T-cell (primary cell): Measurements from ENCODE around the gene VEZT. TPM values are rescaled to one million over a fixed set of nuclear protein-coding genes. Genes with fewer than 3 reads are reported as not detected.
"Not testable (repeated sequence)": the region's sequence is repeated elsewhere in the genome, so short reads cannot be mapped to it uniquely, and the experiment has no call there.

Source experiments
- ATAC-seq, 4 experiments: fragments of 200-7000 bp in 3 of 4; fragments of 150-1000 bp in 1 of 4; cut with Tn5 transposase; replicated peaks in 1 of 4; 1 replicate in 3 of 4; 2 replicates in 1 of 4; pipeline ENCODE4 v1.10.0; 2021; ENCODE audit warnings: moderate library complexity in 3 of 4, mild to moderate bottlenecking in 2 of 4, moderate number of reproducible peaks in 1 of 4
- CTCF ChIA-PET, 2 donors: fragments of 300-600 bp; sonication (Branson Sonifier 250); formaldehyde crosslinking; loops; one replicate each; lab custom pipeline; 2022; ENCODE audit warnings: antibody characterized with exemption in 2 of 2; lab: Charles Lee
- POLR2A ChIA-PET, 2 donors: fragments of 300-600 bp; sonication (Branson Sonifier 250); formaldehyde crosslinking; loops; one replicate each; lab custom pipeline; 2022; ENCODE audit warnings: antibody characterized with exemption in 2 of 2; lab: Charles Lee
- DNase-seq, 35 experiments: peaks; one replicate each; pipeline versions ENCODE4 v3.0.0 to v3.0.0-alpha.2; 2013 to 2023
- H3K27ac ChIP-seq: one replicate; pipeline ENCODE4 v1.5.1; 2013; ENCODE audit warnings: low read length
- H3K27me3 ChIP-seq, 2 experiments: replicated peaks in 1 of 2; 1 replicate in 1 of 2; 2 replicates in 1 of 2; pipeline versions ENCODE4 v1.6.1 to v1.7.0; 2013; ENCODE audit warnings: low read length in 1 of 2, mixed read lengths in 1 of 2; ENCODE audit not compliant: control insufficient read depth in 2 of 2, insufficient read depth in 2 of 2; ENCODE audit errors: extremely low read depth in 1 of 2
- H3K36me3 ChIP-seq, 2 donors: 1 replicate in 1 of 2; 2 replicates in 1 of 2; pipeline versions ENCODE4 v1.6.1 to v1.7.0; 2013; ENCODE audit warnings: low read length in 1 of 2; ENCODE audit not compliant: control insufficient read depth in 2 of 2, insufficient read depth in 1 of 2; ENCODE audit errors: extremely low read depth in 1 of 2
- H3K4me1 ChIP-seq, 2 experiments: 1 replicate in 1 of 2; 2 replicates in 1 of 2; pipeline versions ENCODE4 v1.6.1 to v1.7.0; 2013; ENCODE audit warnings: low read length in 2 of 2, mixed read lengths in 1 of 2; ENCODE audit not compliant: insufficient read depth in 2 of 2, control insufficient read depth in 1 of 2; ENCODE audit errors: extremely low read depth in 1 of 2
- H3K4me3 ChIP-seq, 2 donors: 1 replicate in 1 of 2; 2 replicates in 1 of 2; pipeline versions ENCODE4 v1.5.1 to v1.7.0; 2013; ENCODE audit warnings: mild to moderate bottlenecking in 2 of 2, low read length in 1 of 2, moderate library complexity in 1 of 2; ENCODE audit not compliant: control insufficient read depth in 1 of 2; ENCODE audit errors: extremely low read depth in 1 of 2
- H3K9me3 ChIP-seq: 2 replicates; pipeline ENCODE4 v1.7.0; 2013
- H3K27ac Mint-ChIP-seq, 2 donors: one replicate each; pipeline ENCODE4 v1.8.0; 2020 to 2021; ENCODE audit warnings: mild to moderate bottlenecking in 2 of 2, mixed read lengths in 2 of 2
- H3K27me3 Mint-ChIP-seq, 2 donors: one replicate each; pipeline ENCODE4 v1.8.0; 2021 to 2022; ENCODE audit warnings: mixed read lengths in 2 of 2
- H3K36me3 Mint-ChIP-seq: one replicate; pipeline ENCODE4 v1.8.0; 2021; ENCODE audit warnings: mixed read lengths
- H3K4me1 Mint-ChIP-seq, 3 donors: one replicate each; pipeline ENCODE4 v1.8.0; 2020 to 2022; ENCODE audit warnings: mixed read lengths in 3 of 3, mild to moderate bottlenecking in 1 of 3
- H3K4me3 Mint-ChIP-seq, 3 donors: one replicate each; pipeline ENCODE4 v1.8.0; 2020 to 2022; ENCODE audit warnings: mild to moderate bottlenecking in 3 of 3, mixed read lengths in 3 of 3, moderate library complexity in 3 of 3
- H3K9me3 Mint-ChIP-seq, 3 donors: one replicate each; pipeline ENCODE4 v1.8.0; 2020 to 2022; ENCODE audit warnings: mixed read lengths in 3 of 3
- WGBS: methylation state at CpG from one replicate; pipeline ENCODE4 v1.1.5; 2013; ENCODE audit warnings: missing lambda C conversion rate; ENCODE audit not compliant: insufficient coverage; 5-methylcytosine and 5-hydroxymethylcytosine counted together
- total RNA-seq, 35 experiments: library from RNA in 6 of 35; stranded (reverse) in 6 of 35; fragments of 120-200 nt in 1 of 35; gene quantifications; one replicate each; pipeline versions ENCODE4 v1.2.1 to v1.2.4 and lab custom pipeline; 2013 to 2026

VEZT gene
- total RNA-seq, 5 donors from 2014 or later (not counting 1 experiment from before 2014, with no cell fraction given), result 27.0 to 48.9 (median 36.8) TPM

DNA sequence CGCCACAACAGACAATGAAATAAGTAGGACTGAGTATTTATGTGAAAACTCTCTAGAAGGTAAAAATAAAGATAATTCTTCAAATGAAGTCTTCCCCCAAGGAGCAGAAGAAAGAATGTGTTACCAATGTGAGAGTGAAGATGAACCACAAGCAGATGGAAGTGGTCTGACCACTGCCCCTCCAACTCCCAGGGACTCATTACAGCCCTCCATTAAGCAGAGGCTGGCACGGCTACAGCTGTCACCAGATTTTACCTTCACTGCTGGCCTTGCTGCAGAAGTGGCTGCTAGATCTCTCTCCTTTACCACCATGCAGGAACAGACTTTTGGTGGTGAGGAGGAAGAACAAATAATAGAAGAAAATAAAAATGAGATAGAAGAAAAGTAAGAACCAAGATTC, 82.7 kb downstream of the VEZT start:
- WGBS, result no CpG with 5 or more reads among the region's 2 CpGs
- no peak overlapping the region for H3K4me3 Mint-ChIP-seq
- no peak overlapping the region for H3K4me3 ChIP-seq
- no peak overlapping the region for H3K27ac Mint-ChIP-seq
- no peaks in the 10 kb centered on the region for H3K9me3 ChIP-seq
- no peaks in the 10 kb centered on the region for H3K4me1 ChIP-seq
- ChIA-PET POLR2A (no interaction called here), CTCF (interaction anchor here in 1 of 2 donors (0.5 to 0.6 kb wide), 2 partner anchors 173 to 1198 kb away, joined by 3 to 4 read pairs; no protein-coding TSS in a partner anchor)
- ATAC-seq (no peak), DNase-seq (no peak)
- no peaks in the 10 kb centered on the region for H3K27me3 ChIP-seq
- H3K4me1 Mint-ChIP-seq, result no peaks in the 10 kb centered on the region
- peaks cover 0 to 22% of the 10 kb centered on the region in 2 donors for H3K36me3 ChIP-seq
- H3K27ac ChIP-seq, result no peak overlapping the region
- H3K9me3 Mint-ChIP-seq, result no peaks in the 10 kb centered on the region
- H3K27me3 Mint-ChIP-seq, result no peaks in the 10 kb centered on the region
- H3K36me3 Mint-ChIP-seq, result peaks cover 42% of the 10 kb centered on the region

DNA sequence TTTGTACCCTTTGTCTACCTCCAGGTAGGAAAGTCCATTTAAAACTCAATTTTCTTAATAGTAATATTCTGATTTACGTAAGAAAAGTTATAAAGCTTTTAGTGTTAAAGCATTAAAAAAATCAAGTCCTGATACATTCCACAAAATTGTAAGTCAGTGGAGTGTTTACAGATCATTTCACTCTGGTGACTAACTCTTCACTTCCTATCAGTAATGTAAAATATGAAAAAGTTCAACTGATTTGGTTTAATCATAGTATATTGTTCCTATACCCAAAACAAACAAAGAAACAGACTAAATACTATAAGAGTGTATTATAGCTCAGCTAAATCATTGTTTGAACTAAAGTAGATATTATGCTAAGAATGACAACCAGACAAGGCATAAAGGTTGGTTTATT, 85.9 kb downstream of the VEZT start:
- Mint-ChIP-seq H3K36me3 (peaks cover 27% of the 10 kb centered on the region), H3K9me3 (no peaks in the 10 kb centered on the region), H3K27ac (no peak overlapping the region), H3K27me3 (no peaks in the 10 kb centered on the region), H3K4me1 (no peaks in the 10 kb centered on the region), H3K4me3 (no peak overlapping the region)
- H3K4me3 ChIP-seq, result no peak overlapping the region
- DNase-seq, result no peak
- H3K9me3 ChIP-seq, result no peaks in the 10 kb centered on the region
- no peaks in the 10 kb centered on the region for H3K4me1 ChIP-seq
- ATAC-seq, result no peak
- ChIA-PET POLR2A (no interaction called here), CTCF (interaction anchor here in 1 of 2 donors (0.6 kb wide), 1 partner anchor 322 kb away, joined by 3 read pairs; no protein-coding TSS in a partner anchor)
- peaks cover 0 to 15% of the 10 kb centered on the region in 2 donors for H3K36me3 ChIP-seq
- no peaks in the 10 kb centered on the region for H3K27me3 ChIP-seq
- WGBS, result no CpG with 5 or more reads among the region's 1 CpG
- no peak overlapping the region for H3K27ac ChIP-seq

DNA sequence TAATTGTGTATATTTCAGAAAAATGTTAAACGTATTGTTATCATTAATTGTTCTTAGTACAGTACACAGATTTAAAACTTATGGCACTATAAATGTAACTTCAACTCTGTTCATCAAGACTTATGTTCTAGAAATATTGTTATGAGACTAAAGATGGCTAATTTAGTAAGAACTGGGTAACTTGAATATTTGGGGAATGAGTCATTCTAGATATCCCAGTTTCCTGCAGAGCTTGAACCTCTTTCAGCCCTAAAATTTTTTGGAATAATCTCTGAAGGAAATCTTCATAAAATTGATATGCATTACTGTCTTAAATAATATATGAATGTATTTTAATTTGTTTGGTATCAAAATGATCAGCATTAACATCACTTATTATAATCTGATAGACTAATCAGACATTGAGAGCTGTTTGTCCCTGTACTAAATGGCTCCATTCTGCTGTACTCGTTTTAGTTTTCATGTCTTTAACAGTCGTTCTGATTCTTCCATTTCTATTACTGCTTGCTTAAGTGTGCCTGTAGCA, 87.1 kb downstream of the VEZT start:
- Mint-ChIP-seq H3K27me3 (no peaks in the 10 kb centered on the region), H3K9me3 (no peaks in the 10 kb centered on the region), H3K36me3 (peaks cover 24% of the 10 kb centered on the region), H3K4me3 (no peak overlapping the region), H3K27ac (no peak overlapping the region), H3K4me1 (no peaks in the 10 kb centered on the region)
- Histone ChIP-seq H3K4me1 (no peaks in the 10 kb centered on the region), H3K27ac (no peak overlapping the region), H3K9me3 (no peaks in the 10 kb centered on the region), H3K27me3 (no peaks in the 10 kb centered on the region), H3K36me3 (peaks cover 0 to 11% of the 10 kb centered on the region in 2 donors), H3K4me3 (no peak overlapping the region)
- no peak for ATAC-seq
- ChIA-PET POLR2A (no interaction called here), CTCF (no interaction called here)
- DNase-seq, result no peak
- 83% methylated on average over 1 of the region's 3 CpGs for WGBS

DNA sequence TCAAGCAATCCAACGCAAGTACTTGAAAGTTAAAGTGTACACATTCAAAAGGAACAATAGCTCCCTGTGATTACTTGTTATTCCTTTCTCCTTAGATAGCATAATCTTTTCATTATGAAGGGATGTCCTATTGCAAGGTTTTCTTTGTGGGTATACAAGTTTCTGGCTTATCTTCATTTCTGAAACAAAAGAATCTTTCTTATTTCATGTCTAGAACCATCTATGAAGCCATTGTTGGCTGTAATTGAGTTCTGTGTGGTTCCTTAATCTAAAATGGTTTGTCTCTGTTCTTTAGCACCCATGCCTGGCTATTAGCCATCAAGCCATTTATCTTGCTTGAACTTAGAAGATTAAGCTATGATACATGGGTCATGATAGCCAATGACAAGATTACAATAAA, 95.0 kb downstream of the VEZT start:
- DNase-seq, result no peak
- ChIA-PET POLR2A (interaction anchor here in 1 of 2 donors (0.8 kb wide), 1 partner anchor 11 kb away, joined by 3 read pairs; no protein-coding TSS in a partner anchor), CTCF (interaction anchor here in 1 of 2 donors (0.6 kb wide), 1 partner anchor 222 kb away, joined by 3 read pairs; no protein-coding TSS in a partner anchor)
- no CpG with 5 or more reads among the region's 1 CpG for WGBS
- H3K4me1 Mint-ChIP-seq, result no peaks in the 10 kb centered on the region
- no peaks in the 10 kb centered on the region for H3K27me3 ChIP-seq
- H3K36me3 Mint-ChIP-seq, result peaks cover 6% of the 10 kb centered on the region
- H3K36me3 ChIP-seq, result no peaks in the 10 kb centered on the region
- peaks cover 0 to 4% of the 10 kb centered on the region in 2 donors for H3K27me3 Mint-ChIP-seq
- no peak overlapping the region for H3K4me3 ChIP-seq
- no peaks in the 10 kb centered on the region for H3K4me1 ChIP-seq
- no peak overlapping the region for H3K4me3 Mint-ChIP-seq
- no peak overlapping the region for H3K27ac ChIP-seq
- no peak overlapping the region for H3K27ac Mint-ChIP-seq
- no peak for ATAC-seq
- H3K9me3 Mint-ChIP-seq, result no peaks in the 10 kb centered on the region
- H3K9me3 ChIP-seq, result no peaks in the 10 kb centered on the region

DNA sequence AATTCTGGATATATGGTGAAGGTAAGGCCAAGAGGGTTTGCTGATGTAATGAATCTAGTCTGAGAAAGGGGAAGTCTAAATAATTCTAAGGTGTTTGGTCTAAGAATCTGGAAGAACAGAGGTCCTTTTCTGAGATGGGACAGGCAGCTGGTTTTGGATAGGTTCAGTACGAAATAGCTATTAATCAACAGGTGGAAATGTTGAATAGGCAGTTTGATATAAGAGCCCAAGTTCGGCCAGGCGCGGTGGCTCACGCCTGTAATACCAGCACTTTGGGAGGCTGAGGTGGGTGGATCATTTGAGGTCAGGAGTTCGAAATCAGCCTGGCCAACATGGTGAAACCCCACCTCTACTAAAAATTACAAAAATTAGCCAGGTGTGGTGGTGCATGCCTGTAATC, 97.1 kb downstream of the VEZT start:
- DNase-seq, H3K27me3 Mint-ChIP-seq, H3K9me3 ChIP-seq, H3K4me1 ChIP-seq, H3K27ac Mint-ChIP-seq, H3K4me1 Mint-ChIP-seq, H3K36me3 Mint-ChIP-seq, H3K9me3 Mint-ChIP-seq, H3K27me3 ChIP-seq, H3K36me3 ChIP-seq, H3K4me3 Mint-ChIP-seq, H3K4me3 ChIP-seq, H3K27ac ChIP-seq, CTCF ChIA-PET, ATAC-seq: not testable (repeated sequence)
- POLR2A ChIA-PET, result interaction anchor here in 1 of 2 donors (0.6 kb wide), 1 partner anchor 11 kb away, joined by 18 read pairs; no protein-coding TSS in a partner anchor
- no CpG with 5 or more reads among the region's 6 CpGs for WGBS

DNA sequence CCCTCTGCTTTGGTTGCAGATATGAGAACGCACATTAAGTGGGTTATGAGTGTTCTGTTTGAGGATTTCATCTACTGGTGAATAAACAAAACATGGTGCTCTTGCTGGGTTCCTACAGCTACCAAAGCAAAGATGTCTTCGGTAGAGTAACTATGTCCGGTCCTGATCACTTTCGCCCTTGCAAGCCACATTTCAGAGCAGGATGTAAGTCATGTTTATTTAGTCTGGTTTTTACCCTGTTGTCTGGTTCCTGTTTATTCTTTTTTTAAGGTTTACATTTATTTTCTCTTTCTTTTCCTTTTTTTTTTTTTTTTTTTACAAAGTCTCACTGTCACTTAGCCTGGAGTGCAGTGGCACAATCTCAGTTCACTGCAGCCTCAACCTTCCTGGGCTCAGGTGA, 99.2 kb downstream of the VEZT start:
- 86% methylated on average over 1 of the region's 4 CpGs for WGBS
- DNase-seq (no peak), ATAC-seq (no peak)
- Mint-ChIP-seq H3K4me3 (no peak overlapping the region), H3K27me3 (peaks cover 0 to 4% of the 10 kb centered on the region in 2 donors), H3K4me1 (no peaks in the 10 kb centered on the region), H3K9me3 (no peaks in the 10 kb centered on the region), H3K36me3 (no peaks in the 10 kb centered on the region), H3K27ac (no peak overlapping the region)
- no peaks in the 10 kb centered on the region for H3K9me3 ChIP-seq
- POLR2A ChIA-PET, result no interaction called here
- CTCF ChIA-PET, result no interaction called here
- no peak overlapping the region for H3K4me3 ChIP-seq
- no peaks in the 10 kb centered on the region for H3K36me3 ChIP-seq
- no peak overlapping the region for H3K27ac ChIP-seq
- H3K27me3 ChIP-seq, result peaks cover 0 to 3% of the 10 kb centered on the region in 2 experiments
- no peaks in the 10 kb centered on the region for H3K4me1 ChIP-seq
